ENCODE measurements around the gene NSG1.
"Not testable (repeated sequence)": the region's sequence is repeated elsewhere in the genome, so short reads cannot be mapped to it uniquely, and the experiment has no call there.

Gene NSG1

GRCh38 chr4:4415107-4415805, 28.4 kb downstream of the NSG1 start:
- DNase-seq, result no peak

GRCh38 chr4:4415806-4416805, 29.2 kb downstream of the NSG1 start:
- no peak for DNase-seq

- no peak for DNase-seq
These were observed 30.1 kb downstream of the NSG1 start for GRCh38 chr4:4416981-4417380.

- no peak for DNase-seq
These were observed 31.0 kb downstream of the NSG1 start for GRCh38 chr4:4417886-4418285.

- DNase-seq, result no peak
These were observed 31.9 kb downstream of the NSG1 start for GRCh38 chr4:4418676-4419390.

GRCh38 chr4:4419896-4420295, 33.0 kb downstream of the NSG1 start:
- no peak for DNase-seq

GRCh38 chr4:4420421-4420820, 33.5 kb downstream of the NSG1 start:
- no peak for DNase-seq

- no peak for DNase-seq
These were observed 34.5 kb downstream of the NSG1 start for GRCh38 chr4:4421356-4421755.

- not testable (repeated sequence) for DNase-seq
These were observed 35.2 kb downstream of the NSG1 start for GRCh38 chr4:4422117-4422516.

- DNase-seq, result no peak
These were observed 36.1 kb downstream of the NSG1 start for GRCh38 chr4:4422856-4423499.

GRCh38 chr4:4423706-4424498, 37.0 kb downstream of the NSG1 start:
- DNase-seq, result no peak

GRCh38 chr4:4424499-4425115, 37.7 kb downstream of the NSG1 start:
- DNase-seq, result no peak

- no peak for DNase-seq
These were observed 38.3 kb downstream of the NSG1 start for GRCh38 chr4:4425119-4425690.

- no peak for DNase-seq
These were observed 38.8 kb downstream of the NSG1 start for GRCh38 chr4:4425696-4426095.

GRCh38 chr4:4426511-4427120, 39.7 kb downstream of the NSG1 start:
- DNase-seq, result no peak

- DNase-seq, result no peak
These were observed 40.4 kb downstream of the NSG1 start for GRCh38 chr4:4427121-4427870.

GRCh38 chr4:4427886-4428285, 41.0 kb downstream of the NSG1 start:
- no peak for DNase-seq
